ENCODE data around the gene PSMC1. TPM values are rescaled to one million over a fixed set of nuclear protein-coding genes. Genes with fewer than 3 reads are reported as not detected.

The PSMC1 gene
- polyA plus RNA-seq, 1 of the 3 experiments (the other 2 are of a cell fraction) = 102 TPM

- Histone ChIP-seq H3K27ac (ENCODE audit: low read depth in 2 of 2, low read length in 1 of 2) (no peak overlapping the region), H3K79me2 (ENCODE audit: insufficient read depth) (no peaks in the 10 kb centered on the region), H3K4me3 (ENCODE audit: low read depth in 2 of 2, low read length in 1 of 2) (no peak overlapping the region), H4K20me1 (ENCODE audit: insufficient read depth) (no peaks in the 10 kb centered on the region), H3F3A (replicated peaks; ENCODE audit: insufficient read depth) (no peaks in the 10 kb centered on the region), H3K4me2 (no peak overlapping the region), H3K9ac (no peak overlapping the region), H3K9me3 (no peaks in the 10 kb centered on the region), H3K9me2 (no peaks in the 10 kb centered on the region), H3K27me3 (ENCODE audit: insufficient read depth) (no peaks in the 10 kb centered on the region), H3K4me1 (ENCODE audit: control insufficient read depth in 1 of 2, insufficient read depth in 2 of 2, low read depth in 1 of 2, low read length in 1 of 2) (peaks cover 0 to 9% of the 10 kb centered on the region in 2 experiments; a peak in 1 of 4 replicates), H2AFZ (ENCODE audit: low read depth) (no peak overlapping the region), H3K36me3 (replicated peaks in 1 of 2; ENCODE audit: control insufficient read depth in 1 of 2, insufficient read depth in 2 of 2, low read length in 1 of 2) (peaks cover 52 to 75% of the 10 kb centered on the region in 2 experiments)
- ChIA-PET CTCF (interaction anchor here (1.3 kb wide), 1 partner anchor 109 kb away, joined by 3 read pairs; no protein-coding TSS in a partner anchor), POLR2A (no interaction called here)
- DNase-seq = no peak
- 92% methylated on average over 7 of the region's 7 CpGs for WGBS (ENCODE audit: low lambda C conversion rate)
- TF ChIP-seq MXI1 (IDR thresholded peaks at IDR 0.05; ENCODE audit: low read depth, low read length) = no peak
- no peak for TF ChIP-seq TAF1 (IDR thresholded peaks at IDR 0.05; ENCODE audit: borderline replicate concordance, low read depth, low read length)
- TF ChIP-seq FOXJ3 (CRISPR knock-in tag; IDR thresholded peaks at IDR 0.05) = no peak
- no peak for TF ChIP-seq TEAD4 (IDR thresholded peaks at IDR 0.05; ENCODE audit: borderline replicate concordance, insufficient read depth)
- no peak for TF ChIP-seq GABPA (IDR thresholded peaks at IDR 0.05; ENCODE audit: low read depth)
- TF ChIP-seq PBX3 (IDR thresholded peaks at IDR 0.05) = no peak
- TF ChIP-seq JUND (IDR thresholded peaks at IDR 0.05) = no peak
- no peak for TF ChIP-seq REST (IDR thresholded peaks at IDR 0.05; ENCODE audit: low read depth, low read length)
- TF ChIP-seq EP300 (IDR thresholded peaks at IDR 0.05; ENCODE audit: borderline replicate concordance in 1 of 2, low read depth in 1 of 2, low read length in 1 of 2) = no peak
- no peak for TF ChIP-seq MAX (IDR thresholded peaks at IDR 0.05; ENCODE audit: low read depth)
- TF ChIP-seq FOSL2 (IDR thresholded peaks at IDR 0.05; ENCODE audit: borderline replicate concordance, low read depth) = no peak
- TF ChIP-seq NRF1 (IDR thresholded peaks at IDR 0.05; ENCODE audit: low read depth, low read length) = no peak
- TF ChIP-seq ELF1 (IDR thresholded peaks at IDR 0.05) = no peak
- TF ChIP-seq YY1 (IDR thresholded peaks at IDR 0.05; ENCODE audit: low read depth) = no peak
- no peak for TF ChIP-seq IRF3 (IDR thresholded peaks at IDR 0.05; ENCODE audit: low read depth, low read length)
These were observed 35.3 kb downstream of the PSMC1 start for GRCh38 chr14:90291699-90292098.
